Bronchial epithelial cell (primary cell): ENCODE results near the gene CDK4. TPM values are rescaled to one million over a fixed set of nuclear protein-coding genes. Genes with fewer than 3 reads are reported as not detected.
"Not testable (repeated sequence)": the region's sequence is repeated elsewhere in the genome, so short reads cannot be mapped to it uniquely, and the experiment has no call there.

Source experiments
- DNase-seq: peaks from one replicate; pipeline ENCODE4 v3.0.0-alpha.2; 2010; ENCODE audit warnings: low read depth
- FAIRE-seq: peaks from 2 replicates; lab custom pipeline; 2011; peaks lifted over from hg19 to GRCh38; lab: Jason Lieb, UNC
- H3K27me3 ChIP-seq: 2 replicates; pipeline ENCODE4 v1.5.1; 2011; ENCODE audit warnings: low read length; ENCODE audit not compliant: control insufficient read depth, insufficient read depth
- H3K36me3 ChIP-seq: 2 replicates; pipeline ENCODE4 v1.5.1; 2011; ENCODE audit warnings: low read length; ENCODE audit not compliant: control insufficient read depth, insufficient read depth
- H3K4me3 ChIP-seq: 2 replicates; pipeline ENCODE4 v1.5.1; 2011; ENCODE audit warnings: mild to moderate bottlenecking, low read depth, low read length, control low read depth
- total RNA-seq: library from RNA; depleted of rRNA; stranded (reverse); fragments of >200 nt; gene quantifications from 2 replicates; pipeline ENCODE4 v1.2.1, GENCODE V29; 2014
- TF ChIP-seq, protein P1 (sequence below): IDR thresholded peaks from 2 replicates; pipeline ENCODE4 v1.5.1; 2011; ENCODE audit warnings: mild to moderate bottlenecking, moderate library complexity, low read length, control low read depth, inconsistent platforms; ENCODE audit not compliant: insufficient read depth, severe bottlenecking

Gene CDK4
- total RNA-seq, 1 donor from 2014 or later = 113 TPM

DNA sequence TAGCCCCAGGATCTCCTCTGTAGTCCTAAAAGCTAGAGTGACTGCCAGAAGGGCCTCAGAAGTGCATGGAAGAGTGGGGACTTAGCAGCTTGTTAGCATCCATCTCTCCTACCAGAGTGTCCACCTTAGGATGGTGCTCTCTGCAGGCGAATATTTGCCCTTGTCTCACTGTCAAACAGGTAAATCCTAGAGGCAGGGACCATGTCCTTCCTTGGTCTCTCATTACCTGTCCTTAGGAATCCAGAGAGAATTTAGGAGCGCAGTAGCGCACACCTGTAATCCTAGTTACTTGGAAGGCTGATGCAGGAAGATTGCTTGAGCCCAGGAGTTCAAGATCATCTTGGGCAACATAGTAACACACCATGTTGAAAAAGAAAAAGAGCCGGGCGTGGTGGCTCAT, 35.0 kb downstream of the CDK4 start:
- Histone ChIP-seq H3K4me3 (no peak overlapping the region), H3K36me3 (peaks cover 12% of the 10 kb centered on the region), H3K27me3 (no peaks in the 10 kb centered on the region)
- no peak for FAIRE-seq
- TF ChIP-seq, protein P1, sequence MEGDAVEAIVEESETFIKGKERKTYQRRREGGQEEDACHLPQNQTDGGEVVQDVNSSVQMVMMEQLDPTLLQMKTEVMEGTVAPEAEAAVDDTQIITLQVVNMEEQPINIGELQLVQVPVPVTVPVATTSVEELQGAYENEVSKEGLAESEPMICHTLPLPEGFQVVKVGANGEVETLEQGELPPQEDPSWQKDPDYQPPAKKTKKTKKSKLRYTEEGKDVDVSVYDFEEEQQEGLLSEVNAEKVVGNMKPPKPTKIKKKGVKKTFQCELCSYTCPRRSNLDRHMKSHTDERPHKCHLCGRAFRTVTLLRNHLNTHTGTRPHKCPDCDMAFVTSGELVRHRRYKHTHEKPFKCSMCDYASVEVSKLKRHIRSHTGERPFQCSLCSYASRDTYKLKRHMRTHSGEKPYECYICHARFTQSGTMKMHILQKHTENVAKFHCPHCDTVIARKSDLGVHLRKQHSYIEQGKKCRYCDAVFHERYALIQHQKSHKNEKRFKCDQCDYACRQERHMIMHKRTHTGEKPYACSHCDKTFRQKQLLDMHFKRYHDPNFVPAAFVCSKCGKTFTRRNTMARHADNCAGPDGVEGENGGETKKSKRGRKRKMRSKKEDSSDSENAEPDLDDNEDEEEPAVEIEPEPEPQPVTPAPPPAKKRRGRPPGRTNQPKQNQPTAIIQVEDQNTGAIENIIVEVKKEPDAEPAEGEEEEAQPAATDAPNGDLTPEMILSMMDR = no peak
- DNase-seq = no peak

DNA sequence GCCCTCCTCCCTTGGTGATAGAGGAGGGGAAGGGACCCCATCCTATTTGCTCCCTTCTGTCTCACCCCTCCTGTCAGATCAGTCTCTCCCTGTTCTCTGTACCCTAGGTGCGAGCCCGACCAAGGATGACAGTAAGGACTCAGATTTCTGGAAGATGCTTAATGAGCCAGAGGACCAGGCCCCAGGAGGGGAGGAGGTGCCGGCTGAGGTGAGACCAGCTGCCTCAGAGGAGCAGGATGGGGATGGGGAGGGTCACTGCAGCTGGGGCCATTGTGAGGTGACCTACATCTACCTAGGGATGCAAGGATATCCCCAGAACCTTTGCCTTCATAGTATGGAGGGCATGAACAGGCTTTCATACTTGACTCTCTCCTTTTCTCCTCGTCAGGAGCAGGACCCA, 35.8 kb downstream of the CDK4 start:
- peaks cover 12% of the 10 kb centered on the region for H3K36me3 ChIP-seq
- DNase-seq (no peak), FAIRE-seq (no peak)
- no peak overlapping the region for H3K4me3 ChIP-seq
- no peaks in the 10 kb centered on the region for H3K27me3 ChIP-seq
- TF ChIP-seq, protein P1 = no peak

GRCh38 chr12:57715786-57716185, 36.3 kb downstream of the CDK4 start:
- TF ChIP-seq, protein P1 = no peak
- Histone ChIP-seq H3K27me3 (no peaks in the 10 kb centered on the region), H3K4me3 (no peak overlapping the region), H3K36me3 (peaks cover 11% of the 10 kb centered on the region)
- no peak for FAIRE-seq
- DNase-seq = no peak

- not testable (repeated sequence) for H3K36me3 ChIP-seq, H3K27me3 ChIP-seq, FAIRE-seq, DNase-seq, H3K4me3 ChIP-seq
Measured at GRCh38 chr12:57715036-57715748, 36.9 kb downstream of the CDK4 start.

GRCh38 chr12:57713209-57713608, 38.9 kb downstream of the CDK4 start:
- H3K4me3 ChIP-seq = no peak overlapping the region
- no peak for FAIRE-seq
- TF ChIP-seq, protein P1 = no peak
- no peaks in the 10 kb centered on the region for H3K27me3 ChIP-seq
- H3K36me3 ChIP-seq = peaks cover 7% of the 10 kb centered on the region
- DNase-seq = no peak

- Histone ChIP-seq H3K4me3 (no peak overlapping the region), H3K27me3 (no peaks in the 10 kb centered on the region), H3K36me3 (peaks cover 7% of the 10 kb centered on the region)
- TF ChIP-seq, protein P1 = no peak
- no peak for FAIRE-seq
- DNase-seq = no peak
Measured at GRCh38 chr12:57712701-57713100, 39.4 kb downstream of the CDK4 start.
